ENCODE data around the gene PSMA3.

DNA sequence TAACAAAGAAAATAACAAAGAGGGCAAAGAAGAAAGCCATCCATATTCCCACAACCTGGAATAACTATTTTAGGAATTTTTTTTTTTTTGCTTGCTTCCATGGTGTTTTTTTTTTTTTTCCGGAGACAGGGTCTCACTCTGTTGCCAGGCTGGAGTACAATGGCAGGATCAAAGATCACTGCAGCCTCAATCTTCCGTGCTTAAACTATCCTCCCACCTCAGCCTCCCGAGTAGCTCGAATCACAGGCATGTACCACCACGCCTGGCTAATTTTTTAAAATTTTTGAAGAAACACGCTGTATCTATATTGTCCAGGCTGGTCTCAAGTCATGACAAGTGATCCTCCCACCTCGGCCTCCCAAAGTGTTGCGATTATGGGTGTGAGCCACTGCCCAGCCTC lies 33.5 kb downstream of the PSMA3 start:
- TF ChIP-seq POLR2A (IDR thresholded peaks at IDR 0.05), result no peak
- TF ChIP-seq, protein P1, sequence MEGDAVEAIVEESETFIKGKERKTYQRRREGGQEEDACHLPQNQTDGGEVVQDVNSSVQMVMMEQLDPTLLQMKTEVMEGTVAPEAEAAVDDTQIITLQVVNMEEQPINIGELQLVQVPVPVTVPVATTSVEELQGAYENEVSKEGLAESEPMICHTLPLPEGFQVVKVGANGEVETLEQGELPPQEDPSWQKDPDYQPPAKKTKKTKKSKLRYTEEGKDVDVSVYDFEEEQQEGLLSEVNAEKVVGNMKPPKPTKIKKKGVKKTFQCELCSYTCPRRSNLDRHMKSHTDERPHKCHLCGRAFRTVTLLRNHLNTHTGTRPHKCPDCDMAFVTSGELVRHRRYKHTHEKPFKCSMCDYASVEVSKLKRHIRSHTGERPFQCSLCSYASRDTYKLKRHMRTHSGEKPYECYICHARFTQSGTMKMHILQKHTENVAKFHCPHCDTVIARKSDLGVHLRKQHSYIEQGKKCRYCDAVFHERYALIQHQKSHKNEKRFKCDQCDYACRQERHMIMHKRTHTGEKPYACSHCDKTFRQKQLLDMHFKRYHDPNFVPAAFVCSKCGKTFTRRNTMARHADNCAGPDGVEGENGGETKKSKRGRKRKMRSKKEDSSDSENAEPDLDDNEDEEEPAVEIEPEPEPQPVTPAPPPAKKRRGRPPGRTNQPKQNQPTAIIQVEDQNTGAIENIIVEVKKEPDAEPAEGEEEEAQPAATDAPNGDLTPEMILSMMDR (IDR thresholded peaks at IDR 0.05), result no peak
